Dedifferentiated amniotic fluid mesenchymal stem cell (primary cell): Measurements from ENCODE around the gene MITF.

Experiments used
- DNase-seq: peaks from one replicate; pipeline ENCODE4 v3.0.0-alpha.2; 2016; ENCODE audit errors: extremely low spot score

Gene MITF

DNA sequence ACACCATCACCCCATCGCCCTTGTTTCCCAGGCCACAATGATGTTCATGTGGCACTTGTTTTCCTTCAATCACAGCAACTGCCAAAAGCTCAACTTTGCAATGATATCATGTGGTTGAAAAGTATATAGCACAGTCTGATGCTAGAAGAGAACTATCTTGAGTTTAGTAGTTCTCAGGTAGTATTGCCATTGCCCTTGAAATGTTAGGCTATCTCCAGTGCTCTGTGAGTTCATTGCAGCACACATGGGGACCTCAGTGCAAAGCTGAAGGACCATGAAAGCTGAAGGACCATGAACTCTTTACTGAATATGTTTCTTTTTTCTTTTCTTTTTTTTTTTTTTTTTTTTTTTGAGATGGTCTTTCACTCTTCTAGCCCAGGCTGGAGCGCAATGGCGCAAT is 224.4 kb downstream of the MITF start:
- no peak for DNase-seq

DNA sequence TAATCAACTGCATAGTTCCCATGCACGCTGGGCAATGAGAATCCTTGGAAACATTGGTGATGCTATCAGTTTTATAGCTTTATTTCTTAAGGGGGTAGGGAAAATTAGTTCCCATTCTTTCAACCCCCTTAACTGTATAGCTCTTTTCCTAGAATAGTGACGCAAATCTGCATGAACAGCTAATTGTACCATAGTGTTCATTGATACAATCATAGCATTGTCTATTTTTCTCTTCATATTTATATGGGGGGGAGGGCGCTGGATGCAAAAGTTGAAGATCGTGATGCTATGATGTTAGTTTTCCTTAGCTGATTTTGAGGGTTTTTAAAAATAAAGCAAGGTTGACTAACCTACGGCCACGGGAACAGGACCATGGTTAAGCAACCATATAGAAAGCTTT is 227.9 kb downstream of the MITF start:
- no peak for DNase-seq

DNA sequence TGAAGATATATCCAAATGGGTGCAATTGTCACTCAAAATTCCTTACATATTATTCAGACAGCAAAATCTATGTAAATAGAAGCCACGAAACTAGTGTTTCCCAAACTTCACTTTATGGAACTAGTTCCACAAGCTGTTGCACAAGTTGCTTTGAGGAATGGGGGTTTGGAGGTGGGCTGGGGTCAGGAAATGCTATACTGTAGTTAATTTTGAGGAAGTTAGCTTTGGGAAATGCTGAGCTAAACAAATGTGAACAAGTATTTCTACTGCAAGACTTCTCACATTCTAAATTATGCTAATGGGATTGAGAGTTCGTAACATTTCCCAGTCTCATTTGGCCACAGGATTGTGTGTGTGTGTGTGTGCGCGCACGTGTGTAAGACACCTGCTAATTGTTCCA is 231.6 kb downstream of the MITF start:
- no peak for DNase-seq

DNA sequence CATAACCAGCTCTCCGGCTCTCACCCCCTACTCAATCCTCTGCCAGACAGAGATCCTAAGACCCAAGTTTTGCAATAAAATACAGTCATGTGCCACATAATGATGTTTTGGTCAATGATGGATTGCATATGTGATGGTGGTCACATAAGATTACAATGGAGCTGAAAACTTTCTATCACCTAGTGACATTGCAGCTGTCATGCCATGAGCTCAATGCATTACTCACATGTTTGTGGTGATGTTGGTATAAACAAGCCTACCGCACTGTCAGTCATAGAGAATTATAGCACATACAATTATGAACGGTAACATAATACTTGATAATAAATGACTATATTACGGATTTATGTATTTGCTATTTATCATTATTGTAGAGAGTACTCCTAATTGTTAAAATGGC is 233.4 kb downstream of the MITF start:
- no peak for DNase-seq

DNA sequence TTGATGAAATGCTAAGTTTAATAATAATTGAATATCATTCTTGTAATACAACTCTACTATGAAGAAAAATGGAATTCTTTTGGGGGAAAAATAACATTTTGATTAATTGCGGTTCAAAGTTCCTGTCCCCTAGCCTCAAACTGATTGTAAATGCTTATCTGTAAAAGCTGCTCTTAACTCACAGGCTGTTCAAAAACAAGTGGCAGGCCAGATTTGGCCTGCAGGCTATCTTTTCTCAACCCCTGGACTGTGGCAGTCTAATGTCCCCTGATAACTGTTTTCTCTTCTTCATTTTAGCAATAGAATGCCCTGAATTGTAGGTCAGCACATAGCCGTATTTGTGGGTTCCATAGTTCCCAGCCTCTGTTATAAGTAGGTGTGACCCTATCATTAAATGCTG is 236.8 kb downstream of the MITF start:
- no peak for DNase-seq

DNA sequence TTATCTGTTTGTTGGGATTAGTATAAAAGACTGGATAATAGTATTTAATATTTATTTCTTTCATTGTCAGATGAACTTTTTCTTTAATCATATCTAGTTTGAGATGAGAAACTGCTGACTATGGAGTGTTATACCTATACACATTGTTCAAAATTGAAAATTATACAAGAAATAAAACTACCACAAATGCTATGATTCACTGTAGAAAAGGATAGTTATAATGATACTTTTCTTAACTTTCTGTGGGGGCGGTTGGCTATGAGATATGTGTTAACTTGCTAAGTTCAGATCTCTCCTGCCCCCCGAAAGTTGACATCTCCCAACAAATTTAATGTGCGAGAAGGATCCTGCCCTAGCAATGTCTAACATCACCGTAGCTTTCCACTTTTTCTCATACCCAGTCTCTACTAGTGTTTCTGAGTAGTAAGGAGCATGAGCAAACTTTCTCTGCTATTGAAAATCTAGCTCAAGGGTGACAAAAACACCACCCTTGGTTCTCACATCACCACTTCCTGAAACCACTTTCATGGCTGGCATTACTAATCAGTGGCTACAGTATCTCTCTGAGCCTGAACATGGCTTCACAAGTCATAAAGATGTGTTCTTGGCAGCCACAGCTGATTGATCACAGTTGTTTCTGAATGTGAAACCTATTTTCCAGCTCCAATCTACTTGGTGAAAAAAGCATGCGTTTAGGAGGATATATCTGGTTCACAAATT is 244.4 kb downstream of the MITF start:
- no peak for DNase-seq

DNA sequence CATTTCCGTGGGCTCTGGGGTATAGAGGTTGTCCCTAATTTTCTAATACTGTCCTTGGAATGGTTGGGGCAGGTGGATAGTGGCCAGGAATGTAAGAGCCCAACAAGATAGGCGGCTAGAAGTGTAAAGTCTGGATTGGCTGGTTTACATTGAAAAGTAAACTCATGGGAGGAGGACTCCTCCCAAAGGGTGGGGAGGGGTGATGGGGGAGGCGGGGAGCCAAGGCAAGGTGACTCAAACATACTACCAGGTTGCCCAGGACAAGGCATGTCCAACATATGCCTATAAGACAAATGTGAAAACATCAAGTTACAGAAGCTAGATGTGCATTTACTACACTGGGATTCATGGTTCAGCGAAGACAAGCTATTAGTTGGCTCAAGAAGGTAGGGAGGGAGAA is 246.0 kb downstream of the MITF start:
- DNase-seq = no peak

DNA sequence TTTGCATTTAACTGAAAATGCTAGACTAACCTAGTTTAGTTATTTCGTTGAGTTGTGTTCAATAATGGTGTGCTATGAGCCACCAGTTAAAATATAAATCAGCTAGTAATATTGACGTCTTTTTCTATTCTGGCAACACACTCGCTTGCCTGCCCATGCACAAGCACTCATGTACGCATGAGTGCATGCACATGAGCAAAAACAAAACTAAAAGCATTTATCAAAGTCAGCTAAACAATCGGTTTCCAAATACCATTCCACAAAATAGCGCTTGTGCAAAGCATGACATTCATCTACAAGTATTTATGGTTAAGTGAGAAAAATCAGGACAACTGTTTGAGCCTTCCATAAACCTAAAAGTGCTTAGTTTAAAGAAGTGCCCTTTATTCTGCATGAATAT is 247.2 kb downstream of the MITF start:
- no peak for DNase-seq

DNA sequence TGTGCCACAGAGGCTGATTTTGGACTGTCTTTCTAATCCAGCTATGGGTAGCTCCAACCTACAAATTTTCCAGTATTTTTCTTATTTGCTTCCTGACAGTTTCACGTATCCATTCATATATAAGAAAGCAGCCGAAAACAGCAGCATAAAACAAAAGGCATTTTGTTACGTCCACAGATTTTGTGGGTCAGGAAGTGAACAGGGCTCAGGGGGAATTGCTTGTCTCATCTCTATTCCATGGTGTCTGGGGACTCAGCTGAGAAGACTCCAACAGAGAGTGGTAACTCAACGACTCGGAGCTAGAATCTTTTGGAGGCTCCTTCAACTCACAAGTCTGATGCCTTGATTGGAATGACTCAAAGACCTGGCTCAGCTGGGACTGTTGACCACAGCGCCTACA is 248.6 kb downstream of the MITF start:
- DNase-seq = no peak

DNA sequence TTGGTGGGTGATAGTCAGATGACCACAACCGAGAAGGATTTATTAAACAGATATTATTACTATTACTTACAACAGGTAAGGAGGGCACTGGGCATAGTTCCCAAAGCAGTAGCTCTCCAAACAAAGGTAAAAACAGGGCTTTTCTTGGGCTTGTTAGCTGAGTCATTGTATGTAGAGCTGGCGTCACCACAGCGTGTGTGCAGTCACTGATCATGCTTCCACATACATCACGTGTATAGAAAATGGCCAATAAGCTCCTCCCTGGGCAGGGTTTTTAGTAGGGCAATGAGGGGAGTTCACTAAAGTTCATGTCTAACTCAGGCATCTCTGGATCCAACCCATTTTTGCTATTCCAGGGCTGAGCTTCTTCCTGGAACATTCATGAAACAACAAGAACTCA is 254.5 kb downstream of the MITF start:
- DNase-seq = no peak

DNA sequence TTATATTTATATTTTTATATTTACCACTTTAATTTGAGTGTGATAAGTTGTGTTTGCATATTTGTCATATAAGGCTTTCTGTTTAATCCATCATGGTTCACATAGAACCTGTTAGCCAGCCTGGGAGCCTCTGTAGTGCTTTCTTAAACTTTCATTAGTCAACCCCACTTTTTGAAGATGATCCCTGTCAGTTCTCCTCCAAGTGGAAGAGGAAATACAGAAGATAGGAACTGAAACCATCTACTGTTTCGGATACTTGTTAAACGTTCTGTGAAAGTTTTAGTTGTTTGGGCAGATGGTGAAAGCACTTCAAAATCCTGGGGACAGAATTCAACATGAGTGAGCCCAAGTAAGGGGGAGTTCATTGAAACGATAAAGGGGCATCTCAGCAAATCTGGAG is 255.7 kb downstream of the MITF start:
- no peak for DNase-seq

DNA sequence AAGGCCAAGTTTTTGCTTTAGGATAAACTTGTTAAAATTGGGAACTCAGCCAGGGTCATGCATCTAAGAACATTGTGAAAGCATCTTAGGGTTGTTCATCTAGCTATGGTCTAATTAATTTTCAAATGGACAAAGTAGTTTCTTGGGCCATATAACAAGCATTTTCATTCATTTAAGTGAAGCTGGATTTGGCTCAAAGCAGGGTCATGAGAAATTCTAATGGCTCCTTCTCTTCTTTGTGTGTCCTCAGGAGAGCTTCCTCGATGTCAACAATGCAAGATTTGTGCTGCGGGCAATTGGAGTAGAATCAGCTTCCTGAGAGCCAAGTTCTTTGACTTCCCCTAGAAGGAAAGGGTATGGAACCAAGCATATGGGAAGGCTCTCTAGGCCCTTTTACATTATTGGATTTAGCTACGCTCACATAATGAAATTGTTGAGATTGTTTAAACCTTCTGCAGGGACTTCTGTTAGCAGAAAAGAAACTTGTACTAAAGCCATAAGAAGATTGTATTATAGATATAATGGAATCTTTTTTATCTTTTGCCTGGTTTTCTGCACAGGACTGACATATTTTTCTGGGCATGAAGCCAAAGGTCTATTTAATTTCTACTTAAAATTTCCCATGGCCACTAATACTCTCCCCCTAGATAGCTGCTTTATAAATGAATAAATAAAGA is 258.5 kb downstream of the MITF start:
- DNase-seq = no peak

DNA sequence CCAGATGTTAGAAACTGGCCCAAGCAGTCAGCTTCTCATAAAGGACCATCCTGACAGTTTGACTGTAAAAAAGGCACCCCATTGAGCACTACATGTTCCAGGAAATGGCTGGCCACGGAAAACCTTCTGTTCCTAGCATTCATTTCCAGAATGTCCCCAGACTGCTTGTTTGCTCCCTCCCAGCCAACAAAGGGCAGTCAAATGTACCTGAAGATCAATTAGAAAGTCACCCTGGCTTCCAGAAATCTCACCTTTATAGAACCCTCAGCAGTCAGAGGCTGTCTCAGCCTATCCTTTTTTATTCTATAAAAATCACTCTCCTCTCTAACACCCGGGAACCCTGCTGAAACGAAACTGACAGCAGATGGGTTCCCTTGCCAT is 259.5 kb downstream of the MITF start:
- DNase-seq = no peak

DNA sequence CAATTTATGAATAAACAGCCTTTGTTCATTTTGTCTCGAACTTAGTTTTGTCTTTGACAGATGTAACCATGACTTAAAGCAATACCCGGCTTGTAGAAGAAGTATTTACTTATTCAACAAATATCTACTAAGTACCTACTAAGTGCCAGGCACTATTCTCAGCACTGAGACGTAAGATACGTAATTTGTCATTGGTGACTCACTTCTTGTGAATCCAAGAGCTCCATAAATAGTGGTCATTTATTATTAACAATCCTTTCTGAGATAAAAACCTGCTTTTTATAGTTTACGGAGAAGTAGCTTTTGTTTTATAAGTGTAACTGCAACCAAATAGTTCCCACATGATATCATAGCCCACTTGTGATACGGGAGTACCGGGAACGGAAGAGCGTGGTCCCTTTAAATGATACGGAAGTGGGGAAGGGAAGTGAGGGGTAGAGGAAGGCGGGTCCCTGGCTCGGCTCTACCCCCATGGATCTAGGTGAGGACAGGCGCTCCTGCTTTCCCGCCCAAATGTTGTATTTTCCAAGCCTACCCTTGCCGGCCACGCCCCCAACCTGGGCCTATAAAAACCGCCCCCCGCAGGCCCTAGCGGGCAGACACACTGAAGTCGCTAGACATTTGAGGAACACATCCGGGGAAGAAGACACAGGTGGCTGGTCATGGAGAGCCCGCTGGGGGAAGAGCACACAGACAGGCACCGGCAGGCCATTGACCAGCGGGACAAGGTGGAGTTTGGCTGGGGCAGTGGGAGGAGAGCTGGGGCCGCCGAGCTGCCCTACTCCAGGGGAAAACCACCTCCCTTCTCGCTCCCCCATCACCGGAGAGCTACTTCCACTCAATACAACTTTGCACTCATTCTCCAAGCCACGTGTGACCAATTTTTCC is 260.1 kb downstream of the MITF start, which contains the start of gene SAMMSON:
TSS of gene SAMMSON (plus strand) at position 594 of the 888 bp plus-strand sequence.
- no peak for DNase-seq

DNA sequence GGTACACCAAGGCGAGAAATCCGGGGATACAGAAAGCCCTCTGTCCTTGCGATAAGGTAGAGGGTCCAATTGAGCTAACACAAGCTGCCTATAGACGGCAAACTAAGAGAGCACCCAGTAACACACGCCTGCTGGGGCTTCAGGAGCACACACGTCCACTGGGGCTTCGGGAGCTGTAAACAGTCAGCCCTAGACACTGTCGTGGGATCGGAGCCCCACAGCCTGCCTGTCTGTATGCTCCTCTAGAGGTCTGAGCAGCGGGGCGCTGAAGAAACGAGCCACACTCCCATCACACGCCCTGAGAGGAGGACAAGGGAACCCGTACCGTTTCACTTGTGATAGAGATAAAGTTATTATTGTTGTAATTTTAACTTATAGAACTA is 260.8 kb downstream of the MITF start:
- no peak for DNase-seq

DNA sequence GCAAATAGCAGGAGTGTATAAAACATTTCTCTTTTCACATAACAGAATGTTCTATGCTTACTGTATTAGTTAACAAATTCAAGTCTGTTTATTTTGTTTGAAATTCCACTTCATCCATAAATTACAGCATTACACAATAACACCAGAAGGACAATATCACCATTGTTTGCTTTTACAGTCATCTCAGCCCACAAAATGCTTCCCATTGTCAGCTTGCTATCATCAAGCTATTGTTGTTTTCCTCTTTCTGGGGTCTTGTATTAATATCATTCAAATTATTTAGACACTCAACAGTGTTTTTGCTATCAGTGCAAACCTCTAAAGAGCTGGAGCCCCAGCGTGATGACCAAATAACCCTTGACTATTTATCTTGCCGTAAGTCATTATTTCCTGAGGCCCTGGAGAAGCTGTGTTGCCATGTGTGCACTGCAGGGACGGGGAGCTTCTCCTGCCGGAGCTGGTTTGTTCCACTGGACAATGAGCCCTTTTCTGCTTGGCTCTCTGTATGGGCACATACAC is 261.4 kb downstream of the MITF start:
- no peak for DNase-seq

DNA sequence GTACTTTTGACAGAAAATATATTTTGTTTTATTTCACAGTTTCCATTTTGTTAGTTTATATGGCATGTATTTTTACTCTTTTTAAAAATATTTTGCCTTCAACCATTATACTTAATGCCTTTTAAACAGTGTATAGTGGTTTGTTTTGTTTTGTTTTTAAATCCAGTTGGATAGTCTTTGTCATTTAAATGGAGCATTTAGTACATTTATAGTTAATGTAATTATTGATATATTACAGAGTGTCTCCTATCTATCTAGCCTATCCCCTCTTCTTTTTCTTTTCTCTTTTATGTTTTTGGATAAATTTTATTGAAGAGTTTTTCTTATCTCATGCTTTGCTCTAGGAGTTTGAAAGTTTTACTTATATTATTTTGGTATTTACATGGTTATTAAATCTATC is 263.9 kb downstream of the MITF start:
- no peak for DNase-seq

DNA sequence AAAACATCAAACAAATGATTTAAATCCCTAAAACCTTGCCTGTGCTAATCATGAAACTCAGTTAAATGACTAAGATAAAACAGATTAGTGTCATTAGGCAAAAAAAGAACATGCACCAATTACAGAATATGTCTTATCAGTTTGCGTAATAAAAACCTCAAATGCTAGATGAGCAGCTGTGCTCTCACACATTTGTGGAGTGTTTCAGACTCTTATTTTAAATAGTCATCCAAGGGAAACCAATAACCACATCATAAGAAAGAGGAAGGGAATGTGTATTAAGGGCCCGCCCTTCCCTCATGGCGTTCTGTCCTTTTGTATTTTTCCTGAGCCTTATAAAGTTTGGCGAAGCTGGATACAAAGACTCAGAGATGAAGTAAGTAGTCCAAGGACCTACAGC is 266.8 kb downstream of the MITF start:
- DNase-seq = no peak

DNA sequence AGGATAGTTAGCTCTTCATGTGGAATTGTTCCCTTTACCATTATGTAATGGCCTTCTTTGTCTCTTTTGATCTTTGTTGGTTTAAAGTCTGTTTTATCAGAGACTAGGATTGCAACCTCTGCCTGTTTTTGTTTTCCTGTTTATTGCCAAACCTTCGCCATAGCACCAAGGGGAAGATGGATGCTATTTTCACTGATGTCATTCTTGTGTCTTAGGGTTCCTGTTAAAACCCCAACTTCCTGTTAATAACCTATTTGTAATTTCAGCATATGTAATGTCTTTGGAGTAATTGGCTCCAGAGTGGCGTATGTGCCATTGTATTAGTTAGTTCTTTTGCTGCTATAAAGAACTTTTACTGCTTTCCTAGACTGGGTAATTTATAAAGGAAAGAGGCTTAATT is 271.1 kb downstream of the MITF start:
- no peak for DNase-seq

DNA sequence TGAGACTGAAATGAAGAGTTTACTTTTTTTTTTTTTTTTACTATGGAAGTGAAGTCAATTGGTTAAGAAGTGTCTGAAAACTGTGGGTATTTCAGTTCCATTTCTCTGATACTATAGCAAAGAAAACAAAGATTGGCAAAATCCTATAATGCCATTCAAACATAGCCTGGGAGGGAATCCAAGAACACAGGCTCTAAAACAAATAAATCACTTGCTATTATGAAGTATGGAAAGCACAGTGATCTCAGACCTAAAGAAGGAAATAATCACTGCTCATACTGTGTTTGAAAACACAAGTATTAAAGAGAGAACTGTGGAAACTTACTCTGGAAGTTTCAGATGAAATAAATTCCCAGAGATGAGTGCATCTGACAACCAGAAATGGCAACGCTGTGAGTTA is 272.3 kb downstream of the MITF start:
- DNase-seq = no peak
